Chondrocyte (in vitro differentiated cells): ENCODE results near the gene PCDH17. TPM values are rescaled to one million over a fixed set of nuclear protein-coding genes. Genes with fewer than 3 reads are reported as not detected.

Experiments
- DNase-seq: peaks from one replicate; pipeline ENCODE4 v3.0.0; 2021; ENCODE audit warnings: mixed read lengths, low spot score
- H3K27ac Mint-ChIP-seq: one replicate; pipeline ENCODE4 v1.8.0; 2021; ENCODE audit warnings: mild to moderate bottlenecking, moderate library complexity, mixed read lengths; ENCODE audit not compliant: unreplicated experiment
- H3K27me3 Mint-ChIP-seq: 2 replicates; pipeline ENCODE4 v1.8.0; 2021; ENCODE audit warnings: low read depth, mixed read lengths
- H3K36me3 Mint-ChIP-seq: 2 replicates; pipeline ENCODE4 v1.8.0; 2021; ENCODE audit warnings: low read depth, mixed read lengths
- H3K4me1 Mint-ChIP-seq: 2 replicates; pipeline ENCODE4 v1.8.0; 2021; ENCODE audit warnings: low read depth, mild to moderate bottlenecking, mixed read lengths
- H3K4me3 Mint-ChIP-seq: one replicate; pipeline ENCODE4 v1.8.0; 2021; ENCODE audit warnings: mild to moderate bottlenecking, moderate library complexity, mixed read lengths; ENCODE audit not compliant: unreplicated experiment
- H3K9me3 Mint-ChIP-seq: 2 replicates; pipeline ENCODE4 v1.8.0; 2021; ENCODE audit warnings: low read depth, mixed read lengths
- CTCF ChIP-seq: fragments of 200-600 bp; sonication (generic); IDR thresholded peaks from 2 replicates; pipeline ENCODE4 v1.5.0; 2021; ENCODE audit warnings: antibody characterized with exemption, mild to moderate bottlenecking, moderate library complexity
- total RNA-seq: library from RNA; stranded (reverse); gene quantifications from 3 replicates; pipeline ENCODE4 v1.2.1, GENCODE V29; 2021

The PCDH17 gene
- total RNA-seq, 1 donor from 2014 or later, result 0.32 TPM

GRCh38 chr13:57739089-57739488 lies 107.5 kb downstream of the PCDH17 start:
- no peak for DNase-seq
- no peaks in the 10 kb centered on the region for H3K27me3 Mint-ChIP-seq
- H3K4me1 Mint-ChIP-seq, result peaks cover 5% of the 10 kb centered on the region
- no peak overlapping the region for H3K27ac Mint-ChIP-seq
- no peaks in the 10 kb centered on the region for H3K9me3 Mint-ChIP-seq
- no peaks in the 10 kb centered on the region for H3K36me3 Mint-ChIP-seq
- no peak for TF ChIP-seq CTCF
- no peak overlapping the region for H3K4me3 Mint-ChIP-seq

GRCh38 chr13:57739543-57740190 lies 108.1 kb downstream of the PCDH17 start:
- DNase-seq, result no peak
- no peak overlapping the region for H3K4me3 Mint-ChIP-seq
- H3K27ac Mint-ChIP-seq, result no peak overlapping the region
- H3K27me3 Mint-ChIP-seq, result no peaks in the 10 kb centered on the region
- no peaks in the 10 kb centered on the region for H3K36me3 Mint-ChIP-seq
- no peaks in the 10 kb centered on the region for H3K9me3 Mint-ChIP-seq
- peaks cover 5% of the 10 kb centered on the region for H3K4me1 Mint-ChIP-seq
- TF ChIP-seq CTCF, result no peak

GRCh38 chr13:57740719-57741118 lies 109.2 kb downstream of the PCDH17 start:
- no peaks in the 10 kb centered on the region for H3K27me3 Mint-ChIP-seq
- no peak overlapping the region for H3K27ac Mint-ChIP-seq
- no peak for DNase-seq
- H3K36me3 Mint-ChIP-seq, result no peaks in the 10 kb centered on the region
- peaks cover 5% of the 10 kb centered on the region for H3K4me1 Mint-ChIP-seq
- H3K9me3 Mint-ChIP-seq, result no peaks in the 10 kb centered on the region
- no peak overlapping the region for H3K4me3 Mint-ChIP-seq
- no peak for TF ChIP-seq CTCF

- H3K36me3 Mint-ChIP-seq, result peaks cover 2% of the 10 kb centered on the region
- no peak overlapping the region for H3K27ac Mint-ChIP-seq
- no peak for DNase-seq
- H3K4me1 Mint-ChIP-seq, result no peaks in the 10 kb centered on the region
- no peak overlapping the region for H3K4me3 Mint-ChIP-seq
- no peak for TF ChIP-seq CTCF
- H3K9me3 Mint-ChIP-seq, result peaks cover 10% of the 10 kb centered on the region
- H3K27me3 Mint-ChIP-seq, result no peaks in the 10 kb centered on the region
These were observed 116.6 kb downstream of the PCDH17 start for GRCh38 chr13:57748096-57748495.

- Mint-ChIP-seq H3K4me3 (no peak overlapping the region), H3K9me3 (no peaks in the 10 kb centered on the region), H3K36me3 (no peaks in the 10 kb centered on the region), H3K27me3 (no peaks in the 10 kb centered on the region), H3K4me1 (no peaks in the 10 kb centered on the region), H3K27ac (no peak overlapping the region)
- no peak for TF ChIP-seq CTCF
- DNase-seq, result no peak
These were observed 129.4 kb downstream of the PCDH17 start for GRCh38 chr13:57760951-57761350.
